Upper lobe of left lung (tissue), 6 donors: ENCODE results near the gene ANO2. TPM values are rescaled to one million over a fixed set of nuclear protein-coding genes. Genes with fewer than 3 reads are reported as not detected.

Experiments
- ATAC-seq, 2 donors: fragments of 200-7000 bp; cut with Tn5 transposase; one replicate each; pipeline ENCODE4 v1.9.1; 2022; ENCODE audit warnings: mild to moderate bottlenecking in 2 of 2, moderate library complexity in 2 of 2; ENCODE audit not compliant: low FRiP score in 2 of 2
- DNase-seq, 2 donors: peaks; one replicate each; pipeline ENCODE4 v3.0.0-alpha.2; 2019 to 2020
- H3K27ac ChIP-seq, 4 donors: fragments of 200-600 bp; sonication (generic); one replicate each; pipeline ENCODE4 v1.5.1; 2016 to 2019
- H3K27me3 ChIP-seq, 4 donors: fragments of 200-600 bp; sonication (generic); one replicate each; pipeline ENCODE4 v1.5.1; 2017 to 2019
- H3K36me3 ChIP-seq, 4 donors: fragments of 200-600 bp; sonication (generic); one replicate each; pipeline ENCODE4 v1.5.1; 2016 to 2019
- H3K4me1 ChIP-seq, 4 donors: fragments of 200-600 bp; sonication (generic); one replicate each; pipeline ENCODE4 v1.5.1; 2018 to 2019
- H3K4me3 ChIP-seq, 4 donors: fragments of 200-600 bp; sonication (generic); one replicate each; pipeline ENCODE4 v1.5.1; 2017 to 2019; ENCODE audit warnings: mild to moderate bottlenecking in 2 of 4, moderate library complexity in 1 of 4
- H3K9me3 ChIP-seq, 4 donors: fragments of 200-600 bp; sonication (generic); one replicate each; pipeline ENCODE4 v1.5.1; 2018 to 2019
- EP300 ChIP-seq, 4 donors: sonication (generic); formaldehyde crosslinking; IDR thresholded peaks; one replicate each; pipeline ENCODE4 v1.5.1; 2017; ENCODE audit warnings: antibody characterized with exemption in 4 of 4, control low read depth in 2 of 4
- POLR2A ChIP-seq, 4 donors: fragments of 450-650 bp; IDR thresholded peaks; one replicate each; pipeline ENCODE4 v1.5.1; 2016 to 2017; ENCODE audit warnings: antibody characterized with exemption in 4 of 4, mild to moderate bottlenecking in 2 of 4
- POLR2AphosphoS5 ChIP-seq, 2 donors: sonication (generic); formaldehyde crosslinking; IDR thresholded peaks; one replicate each; pipeline ENCODE4 v1.5.1; 2017; ENCODE audit warnings: antibody characterized with exemption in 2 of 2
- WGBS, 2 donors: methylation state at CpG; one replicate each; pipeline ENCODE4 v1.1.5; 2017 to 2018; 5-methylcytosine and 5-hydroxymethylcytosine counted together
- total RNA-seq, 6 donors: library from RNA; depleted of rRNA in 4 of 6; stranded (reverse); fragments of >200 nt in 4 of 6; gene quantifications; one replicate each; pipeline versions ENCODE4 v1.1.0 to v1.2.1, GENCODE V29; 2016 to 2021
- TF ChIP-seq, protein P1 (sequence below), 6 experiments: fragments of 450-650 bp in 4 of 6; fragments of 200-600 bp in 2 of 6; sonication (generic) in 2 of 6; IDR thresholded peaks; one replicate each; pipeline ENCODE4 v1.5.1; 2016 to 2019; ENCODE audit warnings: antibody characterized with exemption in 6 of 6
- donor health status: DM: no; HTN: no; CAD: no; lungs with moderate emphysema.
- donor health status: DM: no; HTN: yes; CAD: no; lungs with severe emphysema.

ANO2 gene
- total RNA-seq, 6 donors from 2014 or later, result 4.4 to 78.6 (median 17.5) TPM

GRCh38 chr12:5873281-5873919 is 71.7 kb downstream of the ANO2 start:
- no peak for DNase-seq
- no peak overlapping the region for H3K4me3 ChIP-seq
- no peak overlapping the region for H3K27ac ChIP-seq
- whole genome bisulfite sequencing, 2 donors, result 68 to 80% methylated on average over 10 of the region's 10 CpGs
- no peak for TF ChIP-seq POLR2AphosphoS5 (IDR thresholded peaks at IDR 0.05)
- TF ChIP-seq EP300 (IDR thresholded peaks at IDR 0.05), result no peak
- TF ChIP-seq, protein P1, sequence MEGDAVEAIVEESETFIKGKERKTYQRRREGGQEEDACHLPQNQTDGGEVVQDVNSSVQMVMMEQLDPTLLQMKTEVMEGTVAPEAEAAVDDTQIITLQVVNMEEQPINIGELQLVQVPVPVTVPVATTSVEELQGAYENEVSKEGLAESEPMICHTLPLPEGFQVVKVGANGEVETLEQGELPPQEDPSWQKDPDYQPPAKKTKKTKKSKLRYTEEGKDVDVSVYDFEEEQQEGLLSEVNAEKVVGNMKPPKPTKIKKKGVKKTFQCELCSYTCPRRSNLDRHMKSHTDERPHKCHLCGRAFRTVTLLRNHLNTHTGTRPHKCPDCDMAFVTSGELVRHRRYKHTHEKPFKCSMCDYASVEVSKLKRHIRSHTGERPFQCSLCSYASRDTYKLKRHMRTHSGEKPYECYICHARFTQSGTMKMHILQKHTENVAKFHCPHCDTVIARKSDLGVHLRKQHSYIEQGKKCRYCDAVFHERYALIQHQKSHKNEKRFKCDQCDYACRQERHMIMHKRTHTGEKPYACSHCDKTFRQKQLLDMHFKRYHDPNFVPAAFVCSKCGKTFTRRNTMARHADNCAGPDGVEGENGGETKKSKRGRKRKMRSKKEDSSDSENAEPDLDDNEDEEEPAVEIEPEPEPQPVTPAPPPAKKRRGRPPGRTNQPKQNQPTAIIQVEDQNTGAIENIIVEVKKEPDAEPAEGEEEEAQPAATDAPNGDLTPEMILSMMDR (IDR thresholded peaks at IDR 0.05), result no peak
- TF ChIP-seq POLR2A (IDR thresholded peaks at IDR 0.05), result no peak
- no peak for ATAC-seq
- peaks cover 0 to 15% (median 0%) of the 10 kb centered on the region in 4 donors for H3K36me3 ChIP-seq
- H3K9me3 ChIP-seq, result no peaks in the 10 kb centered on the region
- no peaks in the 10 kb centered on the region for H3K4me1 ChIP-seq
- H3K27me3 ChIP-seq, result no peaks in the 10 kb centered on the region

GRCh38 chr12:5872745-5873144 is 72.3 kb downstream of the ANO2 start:
- no peaks in the 10 kb centered on the region for H3K9me3 ChIP-seq
- TF ChIP-seq POLR2AphosphoS5 (IDR thresholded peaks at IDR 0.05) (no peak), EP300 (IDR thresholded peaks at IDR 0.05) (no peak), POLR2A (IDR thresholded peaks at IDR 0.05) (no peak)
- TF ChIP-seq, protein P1 (IDR thresholded peaks at IDR 0.05), result no peak
- WGBS, 2 donors, result 74 to 79% methylated on average over 4 of the region's 4 CpGs
- peaks cover 0 to 9% (median 0%) of the 10 kb centered on the region in 4 donors for H3K36me3 ChIP-seq
- no peaks in the 10 kb centered on the region for H3K4me1 ChIP-seq
- H3K27me3 ChIP-seq, result no peaks in the 10 kb centered on the region
- H3K4me3 ChIP-seq, result no peak overlapping the region
- no peak overlapping the region for H3K27ac ChIP-seq
- DNase-seq (no peak), ATAC-seq (no peak)

- WGBS, 2 donors, result 62 to 76% methylated on average over 1 of the region's 1 CpG
- Histone ChIP-seq H3K27ac (no peak overlapping the region), H3K4me3 (no peak overlapping the region), H3K27me3 (no peaks in the 10 kb centered on the region), H3K9me3 (no peaks in the 10 kb centered on the region), H3K36me3 (peaks cover 0 to 10% (median 0%) of the 10 kb centered on the region in 4 donors), H3K4me1 (no peaks in the 10 kb centered on the region)
- no peak for DNase-seq
- no peak for ATAC-seq
- TF ChIP-seq, protein P1 (IDR thresholded peaks at IDR 0.05), result no peak
- TF ChIP-seq POLR2AphosphoS5 (IDR thresholded peaks at IDR 0.05), result no peak
- TF ChIP-seq EP300 (IDR thresholded peaks at IDR 0.05), result no peak
- TF ChIP-seq POLR2A (IDR thresholded peaks at IDR 0.05), result no peak
These were observed 73.3 kb downstream of the ANO2 start for GRCh38 chr12:5871741-5872140.

DNA sequence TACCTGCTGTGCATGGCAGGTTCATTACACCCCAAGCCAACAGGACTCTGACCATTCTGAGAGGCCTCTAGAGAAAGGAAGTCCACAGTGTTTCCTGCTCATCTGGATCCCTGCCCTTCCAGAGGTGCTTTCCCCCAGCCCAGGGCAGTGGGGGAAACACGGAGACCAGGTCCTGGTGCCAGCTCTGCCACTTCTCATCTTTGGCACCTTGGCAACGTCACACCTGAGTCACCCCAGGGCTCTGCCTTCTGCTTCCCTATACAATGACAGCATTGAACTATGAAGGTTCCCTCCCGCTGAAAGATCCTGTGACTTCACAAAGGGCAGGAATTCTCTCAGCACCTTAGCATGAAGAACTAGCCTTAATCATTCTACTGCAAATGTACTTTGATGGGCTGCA is 74.9 kb downstream of the ANO2 start:
- DNase-seq (no peak), ATAC-seq (no peak)
- WGBS, 2 donors, result 68 to 77% methylated on average over 3 of the region's 3 CpGs
- Histone ChIP-seq H3K4me1 (no peaks in the 10 kb centered on the region), H3K36me3 (peaks cover 0 to 10% (median 0%) of the 10 kb centered on the region in 4 donors), H3K4me3 (no peak overlapping the region), H3K27ac (no peak overlapping the region), H3K9me3 (no peaks in the 10 kb centered on the region), H3K27me3 (no peaks in the 10 kb centered on the region)
- TF ChIP-seq EP300 (IDR thresholded peaks at IDR 0.05) (no peak), POLR2A (IDR thresholded peaks at IDR 0.05) (no peak), POLR2AphosphoS5 (IDR thresholded peaks at IDR 0.05) (no peak)
- TF ChIP-seq, protein P1 (IDR thresholded peaks at IDR 0.05), result no peak
